CD4-positive, alpha-beta T cell treated with Interleukin-21 for 1 hour (primary cell): ENCODE data around the gene FOXP1.

Source experiments
- DNase-seq: peaks from one replicate; pipeline ENCODE4 v3.0.0-alpha.2; 2020

Gene FOXP1

DNA sequence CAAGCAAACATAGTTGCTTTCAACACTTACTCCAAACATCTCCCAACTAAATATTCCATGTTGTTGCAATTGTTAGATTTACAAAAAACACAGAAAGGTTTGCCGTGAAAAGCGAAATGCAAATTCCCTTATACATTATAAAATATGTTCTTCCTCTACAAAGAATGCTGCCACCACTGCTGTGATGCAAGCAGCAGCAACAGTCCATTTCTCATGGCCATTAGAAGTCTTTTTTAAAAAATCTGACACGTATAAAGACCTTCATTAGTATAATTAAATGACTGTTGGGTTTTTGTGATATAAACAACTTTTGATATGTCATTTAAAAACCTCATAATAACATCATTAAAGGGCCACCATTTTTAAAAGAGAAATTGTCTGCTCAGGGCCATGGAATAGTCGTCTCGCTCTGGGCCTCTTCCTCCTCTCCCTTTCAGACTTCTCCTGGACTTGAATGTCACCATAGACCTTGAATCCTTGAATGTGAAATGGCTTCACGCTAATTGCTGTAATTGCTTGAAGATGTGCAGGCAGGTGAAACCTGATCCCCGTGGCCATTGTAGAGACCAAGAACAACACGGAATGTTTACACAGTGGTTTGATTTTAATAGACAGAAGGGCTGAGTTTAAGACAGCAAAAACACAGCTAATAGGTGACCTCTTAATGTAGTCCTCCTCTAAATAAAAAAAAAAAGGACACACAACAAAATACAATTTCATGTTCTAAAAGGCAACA is 450.4 kb downstream of the FOXP1 start:
- DNase-seq: no peak

DNA sequence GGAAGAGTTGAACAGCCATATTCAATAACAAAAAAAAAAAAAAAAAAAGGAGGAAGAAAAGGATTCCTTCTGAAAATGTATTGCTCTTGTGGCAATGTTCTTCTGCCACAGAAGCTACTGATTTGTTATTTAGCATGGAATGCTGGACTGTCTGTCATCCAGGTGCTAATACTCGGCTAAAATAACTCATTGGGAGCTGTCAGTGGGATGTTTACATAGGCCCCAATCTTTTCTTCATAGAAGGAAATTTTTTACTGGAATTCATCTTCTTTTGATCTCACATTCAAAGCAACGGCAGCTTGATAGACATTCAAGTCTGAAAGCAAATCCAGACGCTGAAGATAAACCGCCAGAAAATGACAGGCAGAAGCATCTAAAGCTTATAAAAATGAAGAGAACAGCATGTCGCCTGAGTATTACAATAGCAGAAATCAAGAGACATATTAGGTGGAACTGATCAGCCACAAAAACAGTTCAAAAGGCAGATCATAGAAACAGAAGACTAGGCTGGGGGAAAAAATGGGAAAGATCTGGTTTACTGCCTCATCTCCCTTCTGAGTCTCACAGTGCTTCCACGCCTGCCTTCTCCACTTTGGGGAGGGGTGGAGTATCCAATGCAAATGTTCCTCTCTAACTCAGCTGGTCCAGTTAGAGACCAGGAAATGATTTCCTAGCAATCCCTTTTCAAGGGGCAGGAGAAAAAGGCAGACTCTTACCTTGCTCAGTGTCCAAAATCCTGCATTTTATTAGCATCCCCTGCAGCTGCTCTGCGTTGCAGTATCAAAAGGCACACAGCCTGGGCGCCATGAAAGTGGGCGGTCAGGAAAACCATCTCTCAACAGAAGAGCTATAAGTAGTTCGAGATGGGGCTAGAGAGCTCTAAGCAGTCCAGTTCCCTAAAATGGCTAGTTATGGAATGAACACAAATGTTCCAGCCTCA is 451.9 kb downstream of the FOXP1 start:
- DNase-seq: no peak

DNA sequence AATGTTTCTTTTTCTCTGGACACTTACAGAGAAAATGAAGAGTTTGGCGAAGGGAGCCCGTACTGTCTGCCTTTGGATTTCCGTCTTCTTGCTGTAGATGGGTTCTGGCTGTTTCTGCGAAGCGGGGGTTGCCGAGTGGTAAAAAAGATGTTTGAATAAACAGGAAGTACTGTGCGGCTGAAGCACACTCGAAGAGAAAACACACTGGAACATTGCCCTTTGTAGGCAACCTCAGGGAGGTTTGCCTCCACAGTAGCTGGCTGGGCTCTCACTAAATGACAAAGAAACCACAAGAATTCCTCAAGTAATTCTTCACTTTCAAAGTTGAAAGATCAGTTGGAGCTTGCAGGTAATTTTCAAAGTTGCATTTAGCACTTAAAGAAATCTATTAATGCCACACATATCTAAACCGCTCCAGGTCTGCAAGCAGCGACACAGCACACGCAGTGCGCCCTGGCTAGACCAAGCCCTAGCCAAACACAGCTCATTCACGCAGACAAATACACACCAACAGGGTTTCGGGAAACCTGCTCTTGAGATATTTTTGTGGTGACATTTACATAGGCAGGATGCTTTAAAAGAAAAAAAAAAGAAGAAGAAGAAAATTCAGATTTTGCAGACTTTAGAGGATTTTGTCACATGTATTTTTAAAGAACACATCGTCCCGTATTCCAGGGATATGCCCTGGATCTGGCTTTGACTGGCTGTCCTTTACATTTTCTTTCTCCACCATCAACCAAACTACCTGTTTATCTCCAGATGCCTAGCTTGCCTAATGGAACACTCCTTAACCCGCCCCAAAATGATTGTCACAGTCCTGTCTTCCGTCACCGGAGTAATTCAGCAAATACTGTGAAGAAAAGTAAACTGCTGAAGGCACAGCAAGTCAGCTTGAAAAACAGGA is 452.8 kb downstream of the FOXP1 start:
- DNase-seq: peak; percentile 80

DNA sequence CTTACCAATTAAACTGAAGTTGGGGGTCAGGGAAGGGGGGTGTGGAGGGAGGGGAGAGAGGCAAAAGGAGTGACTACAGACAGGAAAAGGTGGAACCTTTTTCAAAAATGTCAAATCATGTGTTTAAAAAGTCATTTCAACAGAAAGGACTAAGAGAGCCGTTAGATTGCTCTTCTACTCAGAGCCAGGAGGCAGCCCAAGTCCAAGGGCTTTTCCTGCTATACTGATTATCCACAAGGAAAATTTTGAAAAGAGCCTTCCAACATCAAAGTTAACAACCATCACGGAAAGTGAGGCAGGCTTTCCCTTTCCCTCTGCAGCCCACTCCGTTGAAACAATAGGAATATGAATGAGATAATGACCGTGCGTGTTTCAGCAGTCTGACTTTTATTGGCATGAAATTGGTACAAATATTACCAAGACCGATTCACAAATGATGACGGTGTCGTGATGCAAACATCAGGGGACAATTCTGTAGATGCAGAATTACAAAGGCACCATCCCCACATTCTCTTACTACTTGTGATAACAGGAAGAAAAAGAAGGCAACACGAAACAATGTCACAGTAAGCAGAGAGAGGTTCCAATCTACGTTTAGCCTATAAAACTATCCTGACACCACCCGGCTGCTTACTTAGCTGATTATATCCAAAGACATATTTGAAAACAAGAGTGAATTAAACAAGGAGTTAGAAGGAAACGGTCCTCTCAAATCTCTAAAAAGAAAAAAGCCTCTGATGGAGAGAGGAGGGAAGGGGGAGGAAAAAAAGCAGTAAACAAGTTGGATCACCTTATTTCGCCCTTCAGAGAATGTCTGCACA is 453.7 kb downstream of the FOXP1 start:
- peak; percentile 51 for DNase-seq

- peak; percentile 20 for DNase-seq
Observed at GRCh38 chr3:71128961-71129360, 454.6 kb downstream of the FOXP1 start.

- DNase-seq: no peak
Observed at GRCh38 chr3:71127844-71128243, 455.7 kb downstream of the FOXP1 start.

GRCh38 chr3:71127052-71127831 is 456.3 kb downstream of the FOXP1 start:
- peak; percentile 47 for DNase-seq

GRCh38 chr3:71125738-71126137 is 457.8 kb downstream of the FOXP1 start:
- DNase-seq: no peak

- no peak for DNase-seq
Observed at GRCh38 chr3:71124048-71124447, 459.5 kb downstream of the FOXP1 start.

DNA sequence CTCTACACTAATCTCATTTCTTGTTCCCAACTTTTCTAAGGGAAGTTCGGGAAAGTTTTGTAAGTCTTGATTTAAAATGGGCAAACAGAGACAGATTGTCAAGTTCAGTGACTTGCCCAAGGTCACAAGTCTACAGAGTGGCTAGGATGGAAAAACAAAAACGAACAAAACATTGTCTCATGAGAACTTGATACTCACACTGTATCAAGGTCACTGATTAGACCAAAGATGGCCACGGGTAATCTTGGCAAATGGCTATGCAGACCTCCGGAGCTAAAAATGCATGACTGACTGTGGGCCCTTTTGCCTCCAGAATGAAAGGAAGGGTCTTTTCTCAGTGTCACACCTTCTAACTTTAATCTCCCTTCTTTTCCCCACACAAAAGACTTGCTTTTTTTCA is 460.9 kb downstream of the FOXP1 start:
- DNase-seq: no peak

GRCh38 chr3:71121429-71122167 is 461.9 kb downstream of the FOXP1 start:
- no peak for DNase-seq

- no peak for DNase-seq
Observed at GRCh38 chr3:71120012-71120411, 463.5 kb downstream of the FOXP1 start.

DNA sequence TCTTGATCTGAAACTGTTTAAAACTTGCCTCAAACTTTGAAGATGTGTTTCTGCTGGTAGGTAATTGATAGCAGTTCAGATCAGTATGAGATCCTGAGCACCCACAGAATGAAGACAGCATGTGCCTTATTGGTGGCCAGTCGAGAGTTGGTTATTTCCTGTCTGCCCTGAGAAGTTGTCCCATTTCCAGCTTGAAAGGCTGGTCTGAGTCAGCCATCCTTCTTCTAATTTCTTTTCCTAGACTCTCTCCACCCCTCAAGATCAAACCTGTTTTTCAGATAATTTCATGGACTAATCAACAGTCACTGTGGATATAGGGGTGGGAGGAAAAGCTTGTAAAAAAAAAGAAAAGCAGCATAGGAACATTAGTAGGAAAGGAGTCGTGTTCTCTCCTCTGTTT is 464.4 kb downstream of the FOXP1 start:
- no peak for DNase-seq

DNA sequence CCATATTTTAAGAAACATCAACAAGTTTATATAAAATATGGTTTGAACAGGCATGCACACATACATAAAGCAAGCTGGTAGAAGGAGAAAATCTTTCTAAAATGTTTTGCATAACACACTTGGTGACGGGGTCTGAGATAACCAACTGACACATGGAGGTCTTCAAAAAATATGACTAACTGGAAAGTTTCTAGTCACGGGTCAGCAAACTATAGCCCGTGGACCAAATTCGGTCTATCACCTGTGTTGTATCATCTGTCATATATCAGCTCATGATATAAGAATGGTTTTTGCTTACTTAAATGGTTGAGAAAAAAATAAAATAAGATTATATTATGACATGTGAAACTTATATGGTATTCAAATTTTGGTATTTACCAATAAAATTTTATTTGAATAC is 465.1 kb downstream of the FOXP1 start:
- no peak for DNase-seq

GRCh38 chr3:71117572-71118247 is 465.8 kb downstream of the FOXP1 start:
- no peak for DNase-seq

- DNase-seq: no peak
Observed at GRCh38 chr3:71114610-71115009, 468.9 kb downstream of the FOXP1 start.

GRCh38 chr3:71112576-71112975 is 471.0 kb downstream of the FOXP1 start:
- DNase-seq: no peak

GRCh38 chr3:71111784-71112440 is 471.6 kb downstream of the FOXP1 start:
- DNase-seq: no peak
